Esophagus muscularis mucosa (tissue), 4 donors: ENCODE results near the gene WNK4.
A peak's percentile ranks its signal among the peaks of the same experiment; 100 is the strongest.

Source experiments
- CTCF ChIP-seq, 3 experiments: fragments of 200-600 bp in 2 of 3; fragments of 450-650 bp in 1 of 3; sonication (generic) in 2 of 3; IDR thresholded peaks; one replicate each; pipeline ENCODE4 v1.5.1; 2017 to 2019; ENCODE audit warnings: antibody characterized with exemption in 3 of 3, mild to moderate bottlenecking in 2 of 3, moderate library complexity in 1 of 3
- EP300 ChIP-seq: sonication (generic); formaldehyde crosslinking; IDR thresholded peaks from one replicate; pipeline ENCODE4 v1.6.1; 2017; ENCODE audit warnings: antibody characterized with exemption
- POLR2A ChIP-seq: fragments of 450-650 bp; IDR thresholded peaks from one replicate; pipeline ENCODE4 v1.6.1; 2017; ENCODE audit warnings: antibody characterized with exemption, moderate library complexity, mild to moderate bottlenecking, low read depth
- POLR2AphosphoS5 ChIP-seq, 2 donors: sonication (generic); formaldehyde crosslinking; IDR thresholded peaks; one replicate each; pipeline ENCODE4 v1.6.1; 2017; ENCODE audit warnings: antibody characterized with exemption in 2 of 2

GRCh38 chr17:42754782-42755181, 25.6 kb upstream of the WNK4 start:
- no peak for TF ChIP-seq POLR2A
- no peak for TF ChIP-seq CTCF (IDR thresholded peaks at IDR 0.05)
- TF ChIP-seq POLR2AphosphoS5 (IDR thresholded peaks at IDR 0.05), result peak; percentile 42 to 46
- no peak for TF ChIP-seq EP300
